Neural crest cell (in vitro differentiated cells): ENCODE measurements around the gene OXSR1. TPM values are rescaled to one million over a fixed set of nuclear protein-coding genes. Genes with fewer than 3 reads are reported as not detected.

ENCODE experiments used
- DNase-seq: peaks from one replicate; pipeline ENCODE4 v3.0.0; 2021; ENCODE audit warnings: low read depth, mixed read lengths, low spot score
- H3K27ac Mint-ChIP-seq: one replicate; pipeline ENCODE4 v1.8.0; 2021; ENCODE audit warnings: mild to moderate bottlenecking, mixed read lengths; ENCODE audit not compliant: unreplicated experiment
- H3K27me3 Mint-ChIP-seq: 2 replicates; pipeline ENCODE4 v1.8.0; 2021; ENCODE audit warnings: low read depth, mild to moderate bottlenecking, mixed read lengths
- H3K36me3 Mint-ChIP-seq: 2 replicates; pipeline ENCODE4 v1.8.0; 2021; ENCODE audit warnings: low read depth, mild to moderate bottlenecking, mixed read lengths
- H3K4me1 Mint-ChIP-seq: 2 replicates; pipeline ENCODE4 v1.8.0; 2021; ENCODE audit warnings: mixed read lengths
- H3K4me3 Mint-ChIP-seq: one replicate; pipeline ENCODE4 v1.8.0; 2021; ENCODE audit warnings: mild to moderate bottlenecking, mixed read lengths
- H3K9me3 Mint-ChIP-seq: 2 replicates; pipeline ENCODE4 v1.8.0; 2021; ENCODE audit warnings: mixed read lengths
- total RNA-seq: library from RNA; stranded (reverse); gene quantifications from 2 replicates; pipeline ENCODE4 v1.2.1, GENCODE V29; 2021
- TF ChIP-seq, protein P1 (sequence below): fragments of 200-600 bp; sonication (generic); conservative IDR thresholded peaks from 2 replicates; pipeline ENCODE4 v1.5.0; 2021; ENCODE audit warnings: antibody characterized with exemption, mild to moderate bottlenecking

Gene OXSR1
- total RNA-seq, 1 donor from 2014 or later, result 48.4 TPM

DNA sequence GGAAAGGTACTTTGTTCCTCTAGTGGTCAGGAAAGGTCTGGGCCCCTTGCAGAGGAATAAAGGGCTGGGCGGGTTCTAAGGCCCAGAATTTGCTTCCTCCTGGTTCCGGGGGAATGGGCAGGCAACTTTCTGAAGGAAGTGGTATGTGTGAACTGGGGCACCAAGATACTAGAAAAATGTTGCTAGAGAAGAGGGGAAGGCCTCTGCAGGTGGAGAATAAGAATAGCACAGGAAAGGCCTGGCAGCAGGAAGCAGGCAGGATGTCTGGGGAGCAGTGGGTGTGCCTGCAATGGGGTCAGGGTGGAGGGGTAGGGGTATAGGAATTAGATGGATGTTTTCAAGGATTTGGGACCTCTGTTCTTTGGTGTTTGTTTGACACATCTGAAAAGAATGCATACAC, 102.3 kb downstream of the OXSR1 start:
- Mint-ChIP-seq H3K27ac (no peak overlapping the region), H3K36me3 (peaks cover 2% of the 10 kb centered on the region), H3K4me3 (no peak overlapping the region), H3K4me1 (peaks cover 5% of the 10 kb centered on the region), H3K27me3 (no peaks in the 10 kb centered on the region), H3K9me3 (no peaks in the 10 kb centered on the region)
- TF ChIP-seq, protein P1, sequence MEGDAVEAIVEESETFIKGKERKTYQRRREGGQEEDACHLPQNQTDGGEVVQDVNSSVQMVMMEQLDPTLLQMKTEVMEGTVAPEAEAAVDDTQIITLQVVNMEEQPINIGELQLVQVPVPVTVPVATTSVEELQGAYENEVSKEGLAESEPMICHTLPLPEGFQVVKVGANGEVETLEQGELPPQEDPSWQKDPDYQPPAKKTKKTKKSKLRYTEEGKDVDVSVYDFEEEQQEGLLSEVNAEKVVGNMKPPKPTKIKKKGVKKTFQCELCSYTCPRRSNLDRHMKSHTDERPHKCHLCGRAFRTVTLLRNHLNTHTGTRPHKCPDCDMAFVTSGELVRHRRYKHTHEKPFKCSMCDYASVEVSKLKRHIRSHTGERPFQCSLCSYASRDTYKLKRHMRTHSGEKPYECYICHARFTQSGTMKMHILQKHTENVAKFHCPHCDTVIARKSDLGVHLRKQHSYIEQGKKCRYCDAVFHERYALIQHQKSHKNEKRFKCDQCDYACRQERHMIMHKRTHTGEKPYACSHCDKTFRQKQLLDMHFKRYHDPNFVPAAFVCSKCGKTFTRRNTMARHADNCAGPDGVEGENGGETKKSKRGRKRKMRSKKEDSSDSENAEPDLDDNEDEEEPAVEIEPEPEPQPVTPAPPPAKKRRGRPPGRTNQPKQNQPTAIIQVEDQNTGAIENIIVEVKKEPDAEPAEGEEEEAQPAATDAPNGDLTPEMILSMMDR, result no peak
- DNase-seq, result no peak

DNA sequence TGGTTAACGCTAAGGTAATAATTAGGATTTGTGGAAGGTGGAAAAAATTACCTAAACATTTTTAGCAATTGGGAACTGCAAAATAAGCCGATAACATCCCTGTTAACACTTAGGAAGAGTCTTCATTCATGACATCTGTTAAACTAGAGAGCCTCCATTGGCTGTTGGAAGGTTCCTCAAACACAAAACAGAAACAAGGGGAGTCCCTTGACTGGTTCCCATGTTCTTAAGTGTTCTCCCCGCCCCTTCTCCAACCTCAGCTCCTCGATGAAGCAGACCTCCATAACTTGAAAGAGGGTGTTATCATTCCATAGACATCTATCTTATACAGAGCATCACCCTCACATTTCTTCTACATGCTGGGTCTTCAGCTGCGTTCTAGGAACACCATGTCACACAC, 102.8 kb downstream of the OXSR1 start:
- Mint-ChIP-seq H3K4me3 (no peak overlapping the region), H3K4me1 (peaks cover 5% of the 10 kb centered on the region), H3K27me3 (no peaks in the 10 kb centered on the region), H3K36me3 (peaks cover 2% of the 10 kb centered on the region), H3K27ac (no peak overlapping the region), H3K9me3 (no peaks in the 10 kb centered on the region)
- no peak for DNase-seq
- TF ChIP-seq, protein P1, result no peak

DNA sequence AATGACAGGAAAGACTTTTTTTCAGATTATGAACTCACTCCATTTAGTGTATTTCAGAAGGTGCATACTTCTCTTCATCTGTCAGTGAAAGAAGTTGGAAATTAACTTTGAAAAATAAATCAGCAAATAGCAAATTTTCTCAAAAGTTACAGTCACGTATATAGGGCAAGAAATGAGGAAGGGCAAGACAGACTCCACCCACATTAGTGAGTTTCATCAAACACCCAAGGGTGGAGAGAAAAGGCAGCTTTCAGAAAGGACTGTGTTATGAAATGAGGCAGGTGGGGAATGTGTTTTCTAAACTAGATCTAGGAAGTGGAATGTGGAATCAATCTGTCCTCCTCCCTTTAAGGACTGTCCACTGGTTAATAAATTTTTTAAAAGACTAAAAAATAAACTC, 103.2 kb downstream of the OXSR1 start:
- no peak overlapping the region for H3K4me3 Mint-ChIP-seq
- no peaks in the 10 kb centered on the region for H3K9me3 Mint-ChIP-seq
- H3K27ac Mint-ChIP-seq, result no peak overlapping the region
- no peaks in the 10 kb centered on the region for H3K27me3 Mint-ChIP-seq
- peaks cover 5% of the 10 kb centered on the region for H3K4me1 Mint-ChIP-seq
- no peak for DNase-seq
- H3K36me3 Mint-ChIP-seq, result peaks cover 2% of the 10 kb centered on the region
- TF ChIP-seq, protein P1, result no peak

DNA sequence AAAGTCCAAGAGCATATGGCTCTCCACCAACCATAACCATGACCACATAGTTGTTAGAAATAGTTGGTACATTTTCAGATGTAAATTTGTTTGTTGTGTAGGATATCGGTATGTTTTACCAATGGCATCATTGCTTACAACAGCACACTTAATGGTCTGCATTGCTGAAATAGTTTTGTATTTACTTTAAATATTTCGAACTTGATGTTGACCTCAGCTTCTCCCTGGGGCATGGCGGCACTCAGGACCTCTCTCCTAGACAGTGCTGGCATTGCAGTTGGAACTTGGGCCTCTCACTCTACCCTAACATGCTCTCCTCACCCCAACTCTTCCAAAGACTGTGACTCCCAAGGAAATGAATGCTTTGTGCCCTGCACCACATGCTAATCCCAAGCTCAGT, 105.3 kb downstream of the OXSR1 start:
- Mint-ChIP-seq H3K4me3 (no peak overlapping the region), H3K36me3 (peaks cover 2% of the 10 kb centered on the region), H3K27me3 (no peaks in the 10 kb centered on the region), H3K9me3 (no peaks in the 10 kb centered on the region), H3K4me1 (peaks cover 5% of the 10 kb centered on the region), H3K27ac (no peak overlapping the region)
- TF ChIP-seq, protein P1, result no peak
- DNase-seq, result no peak

DNA sequence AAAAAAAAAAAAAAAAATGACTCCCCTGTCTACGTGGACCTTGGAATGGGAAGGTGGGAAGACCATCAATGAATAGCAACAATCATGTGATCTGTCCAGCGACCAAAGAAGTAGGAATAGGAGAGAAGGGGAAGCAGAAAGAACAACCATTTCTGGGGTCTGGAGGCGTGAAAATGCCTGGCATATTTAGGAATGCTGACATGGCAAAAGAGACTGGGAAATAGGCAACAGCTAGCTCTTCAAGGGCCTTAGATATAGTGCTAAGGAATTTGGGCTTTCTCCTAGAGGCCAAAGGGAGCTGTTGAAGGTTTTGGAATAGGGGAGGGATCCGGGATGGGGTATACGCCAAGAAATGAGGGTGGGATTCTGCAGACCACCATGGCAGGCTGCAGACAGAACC, 106.2 kb downstream of the OXSR1 start:
- Mint-ChIP-seq H3K36me3 (peaks cover 2% of the 10 kb centered on the region), H3K4me3 (no peak overlapping the region), H3K27me3 (no peaks in the 10 kb centered on the region), H3K27ac (peak overlapping the region; percentile 43), H3K9me3 (no peaks in the 10 kb centered on the region), H3K4me1 (peaks cover 5% of the 10 kb centered on the region)
- DNase-seq, result no peak
- TF ChIP-seq, protein P1, result no peak
